HepG2 (cell line): ENCODE results near the gene CDK5RAP2. TPM values are rescaled to one million over a fixed set of nuclear protein-coding genes. Genes with fewer than 3 reads are reported as not detected.

ENCODE experiments used
- ATAC-seq: fragments of 200-7000 bp; cut with Tn5 transposase; 3 replicates; pipeline ENCODE4 v1.9.1; 2020; ENCODE audit warnings: mild to moderate bottlenecking, moderate library complexity
- BruUV-seq: library from RNA; stranded (reverse); fragments of 400-500 nt; replicated peaks from 2 replicates; lab custom pipeline; 2021; lab: Mats Ljungman, UMichigan
- CTCF ChIA-PET: fragments of 300-600 bp; formaldehyde crosslinking; extraction: SDS; loops from one replicate; lab custom pipeline; 2021; ENCODE audit warnings: low total read pairs, inconsistent platforms, low intra/inter-chr PET ratio; lab: Yijun Ruan, JAX
- POLR2A ChIA-PET: fragments of 350-600 bp; sonication (Branson Sonifier 250); formaldehyde crosslinking; loops from one replicate; lab custom pipeline; 2020; ENCODE audit warnings: antibody characterized with exemption, inconsistent platforms; lab: Yijun Ruan, JAX
- DNase-seq: peaks from one replicate; pipeline ENCODE4 v3.0.0-alpha.2; 2015; ENCODE audit warnings: low spot score
- FAIRE-seq: peaks from 3 replicates; lab custom pipeline; 2011; peaks lifted over from hg19 to GRCh38; lab: Jason Lieb, UNC
- H2AFZ ChIP-seq: one replicate; pipeline ENCODE4 v1.6.1; 2011; ENCODE audit warnings: low read length, inconsistent platforms
- H3K27ac ChIP-seq: fragments of 300-600 bp; 3 replicates; pipeline ENCODE4 v1.8.0; 2011; ENCODE audit warnings: mixed run types, mild to moderate bottlenecking, mixed read lengths, low read length, inconsistent platforms; ENCODE audit not compliant: insufficient read depth; ENCODE audit errors: extremely low read length
- H3K27me3 ChIP-seq, 2 experiments: fragments of 200-600 bp in 1 of 2; 2 replicates in 1 of 2; 3 replicates in 1 of 2; pipeline versions ENCODE4 v1.6.0 to v1.8.0; 2011; ENCODE audit warnings: low read length in 2 of 2, mild to moderate bottlenecking in 2 of 2, moderate library complexity in 2 of 2, inconsistent platforms in 1 of 2; ENCODE audit not compliant: insufficient read depth in 2 of 2, control insufficient read depth in 1 of 2
- H3K36me3 ChIP-seq, 2 experiments: fragments of 200-600 bp in 1 of 2; replicated peaks in 1 of 2; 2 replicates in 1 of 2; 3 replicates in 1 of 2; pipeline versions ENCODE4 v1.5.1 to v1.8.0; 2011; ENCODE audit warnings: low read length in 2 of 2, inconsistent platforms in 1 of 2; ENCODE audit not compliant: insufficient read depth in 2 of 2, control insufficient read depth in 1 of 2
- H3K4me1 ChIP-seq: 2 replicates; pipeline ENCODE4 v1.5.1; 2012; ENCODE audit warnings: low read length, inconsistent platforms; ENCODE audit not compliant: insufficient read depth
- H3K4me2 ChIP-seq: 2 replicates; pipeline ENCODE4 v1.6.0; 2011; ENCODE audit warnings: low read depth, low read length, inconsistent platforms
- H3K4me3 ChIP-seq, 3 experiments: fragments of 200-600 bp in 1 of 3; sonication (generic), shearing (Covaris generic) in 1 of 3; replicated peaks in 1 of 3; 2 replicates each; pipeline ENCODE4 v1.5.1; 2011 to 2016; ENCODE audit warnings: low read length in 3 of 3, inconsistent platforms in 2 of 3, low read depth in 2 of 3, mild to moderate bottlenecking in 2 of 3, control low read depth in 1 of 3, mixed read lengths in 1 of 3; ENCODE audit not compliant: insufficient read depth in 1 of 3
- H3K79me2 ChIP-seq: one replicate; pipeline ENCODE4 v1.6.1; 2011; ENCODE audit warnings: low read length, inconsistent platforms; ENCODE audit not compliant: insufficient read depth
- H3K9ac ChIP-seq: 2 replicates; pipeline ENCODE4 v1.6.0; 2011; ENCODE audit warnings: mild to moderate bottlenecking, low read depth, low read length, inconsistent platforms; ENCODE audit not compliant: insufficient read depth
- H3K9me3 ChIP-seq: 2 replicates; pipeline ENCODE4 v1.5.1; 2012; ENCODE audit warnings: mild to moderate bottlenecking, low read length
- H4K20me1 ChIP-seq: 2 replicates; pipeline ENCODE4 v1.6.0; 2011; ENCODE audit warnings: inconsistent platforms, mild to moderate bottlenecking, low read length, moderate library complexity; ENCODE audit not compliant: insufficient read depth
- PHF21A ChIP-seq: sonication (generic); formaldehyde crosslinking; IDR thresholded peaks from 2 replicates; pipeline ENCODE4 v1.5.0; 2020; ENCODE audit warnings: mild to moderate bottlenecking, missing genetic modification reagents
- ZFY ChIP-seq: sonication (generic); formaldehyde crosslinking; IDR thresholded peaks from 2 replicates; pipeline ENCODE4 v1.4.0; 2020; ENCODE audit warnings: missing genetic modification reagents
- ZKSCAN1 ChIP-seq: fragments of 150-350 bp; IDR thresholded peaks from 2 replicates; pipeline ENCODE4 v1.6.1; 2014; ENCODE audit warnings: low read length
- ZNF264 ChIP-seq: sonication (generic); formaldehyde crosslinking; IDR thresholded peaks from 2 replicates; pipeline ENCODE4 v1.4.0; 2020; ENCODE audit warnings: missing genetic modification reagents
- WGBS: methylation state at CpG from one replicate; pipeline ENCODE4 v1.1.6; 2017; ENCODE audit warnings: low lambda C conversion rate; 5-methylcytosine and 5-hydroxymethylcytosine counted together
- in situ Hi-C: cut with HindIII; loops from 2 replicates; pipeline ENCODE4 v1.10.0; 2017; ENCODE audit warnings: low pct_unique_long_range_greater_than_20kb; ENCODE audit not compliant: extremely low pct_ligation_motif_present
- intact Hi-C: fragments of 100-400 bp; cut with micrococcal nuclease; formaldehyde crosslinking; loops from one replicate; pipeline ENCODE4 v1.10.0; 2022; ENCODE audit not compliant: unreplicated experiment
- polyA plus RNA-seq, 8 experiments: library from polyadenylated mRNA; depleted of rRNA in 3 of 8; stranded (reverse) in 7 of 8; unstranded in 1 of 8; fragments of >200 nt; fragmentation: Illumina TruSeq in 4 of 8; extraction: Trizol in 4 of 8; gene quantifications; 2 replicates each; pipeline versions ENCODE4 v1.2.1 to v1.2.3, GENCODE V29; 2011 to 2016; ENCODE audit warnings: low read depth in 4 of 8, missing spikeins in 1 of 8, mixed read lengths in 1 of 8; ENCODE audit not compliant: insufficient read depth in 1 of 8
- total RNA-seq, 5 experiments: library from RNA; depleted of rRNA; stranded (reverse); fragments of >200 nt; fragmentation: Illumina TruSeq; extraction: Trizol; gene quantifications; 2 replicates each; pipeline ENCODE4 v1.2.3, GENCODE V29; 2016; ENCODE audit warnings: low read depth in 1 of 5
- TF ChIP-seq, protein P1 (sequence below): sonication (generic); formaldehyde crosslinking; IDR thresholded peaks from 2 replicates; pipeline ENCODE4 v1.4.0; 2020; ENCODE audit warnings: mild to moderate bottlenecking, missing genetic modification reagents, borderline replicate concordance

The CDK5RAP2 gene
- total and polyA plus RNA-seq, 2 of the 13 experiments (the other 11 are each of a cell fraction or from before 2014, with no cell fraction given) = 31.8 to 42.2 TPM

DNA sequence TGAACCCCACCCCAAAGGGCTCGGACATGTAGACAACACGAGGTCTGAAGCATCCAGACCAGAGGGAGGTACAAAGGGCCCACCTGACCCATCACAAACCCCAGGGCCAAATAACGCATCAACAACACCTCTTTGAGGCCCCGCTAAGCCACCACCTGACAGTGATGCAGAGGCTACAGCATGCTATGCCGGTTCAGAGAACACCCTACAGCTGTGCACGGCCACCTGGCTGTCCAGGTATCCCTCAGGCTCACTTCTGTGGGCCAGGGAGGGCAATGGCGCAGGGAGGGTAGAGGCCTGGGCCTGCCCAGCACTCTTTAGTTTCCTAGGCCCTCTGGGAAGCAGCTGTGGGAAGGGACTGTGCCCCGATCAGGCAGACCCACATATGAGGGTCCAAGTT, 190.1 kb downstream of the CDK5RAP2 start:
- Histone ChIP-seq H3K27ac (peak overlapping the region; percentile 76), H3K4me1 (peaks cover 95% of the 10 kb centered on the region), H4K20me1 (no peaks in the 10 kb centered on the region), H3K9ac (no peak overlapping the region)
- FAIRE-seq = no peak
- CTCF ChIA-PET = no interaction called here
- ATAC-seq = no peak
- intact Hi-C loops = no loop called here
- TF ChIP-seq ZFY (CRISPR knock-in tag) = 0 out of 2 replicates have a peak, but pooled peaks have one; percentile 17
- no peak for TF ChIP-seq ZNF264
- TF ChIP-seq, protein P1, sequence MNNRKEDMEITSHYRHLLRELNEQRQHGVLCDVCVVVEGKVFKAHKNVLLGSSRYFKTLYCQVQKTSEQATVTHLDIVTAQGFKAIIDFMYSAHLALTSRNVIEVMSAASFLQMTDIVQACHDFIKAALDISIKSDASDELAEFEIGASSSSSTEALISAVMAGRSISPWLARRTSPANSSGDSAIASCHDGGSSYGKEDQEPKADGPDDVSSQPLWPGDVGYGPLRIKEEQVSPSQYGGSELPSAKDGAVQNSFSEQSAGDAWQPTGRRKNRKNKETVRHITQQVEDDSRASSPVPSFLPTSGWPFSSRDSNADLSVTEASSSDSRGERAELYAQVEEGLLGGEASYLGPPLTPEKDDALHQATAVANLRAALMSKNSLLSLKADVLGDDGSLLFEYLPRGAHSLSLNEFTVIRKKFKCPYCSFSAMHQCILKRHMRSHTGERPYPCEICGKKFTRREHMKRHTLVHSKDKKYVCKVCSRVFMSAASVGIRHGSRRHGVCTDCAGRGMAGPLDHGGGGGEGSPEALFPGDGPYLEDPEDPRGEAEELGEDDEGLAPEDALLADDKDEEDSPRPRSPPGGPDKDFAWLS (CRISPR knock-in tag) = no peak
- TF ChIP-seq, all 625 proteins: peak for 1
- Histone ChIP-seq H3K36me3 (peaks cover 18 to 57% of the 10 kb centered on the region in 2 experiments), H3K27me3 (no peaks in the 10 kb centered on the region), H2AFZ (no peak overlapping the region), H3K9me3 (no peaks in the 10 kb centered on the region), H3K4me2 (no peak overlapping the region), H3K79me2 (no peaks in the 10 kb centered on the region), H3K4me3 (no peak overlapping the region)
- BruUV-seq = no TSS peak
- in situ Hi-C loops = no loop called here
- POLR2A ChIA-PET = interaction anchor here (0.7 kb wide), 1 partner anchor 24 kb away, joined by 3 read pairs; no protein-coding TSS in a partner anchor
- 89% methylated on average over 4 of the region's 8 CpGs for WGBS
- no peak for DNase-seq

DNA sequence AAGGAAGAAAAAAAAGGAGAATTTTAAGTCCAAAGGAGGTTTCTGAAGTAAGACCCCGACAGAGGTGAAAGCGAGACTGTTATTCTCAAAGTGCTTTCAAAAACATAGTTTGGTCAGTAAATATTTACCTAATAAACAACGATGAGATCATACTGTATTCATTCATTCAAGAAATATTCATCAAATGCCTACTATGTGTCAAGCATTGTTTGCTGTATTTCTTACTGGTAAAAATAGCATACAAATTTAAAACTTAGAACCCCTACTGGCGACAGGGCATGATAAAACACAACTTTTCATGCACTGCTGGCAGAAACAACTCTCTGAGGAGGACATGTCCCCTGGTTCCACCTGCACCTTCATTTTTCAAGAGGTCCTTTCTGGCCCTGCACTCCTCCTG, 190.7 kb downstream of the CDK5RAP2 start:
- peaks cover 95% of the 10 kb centered on the region for H3K4me1 ChIP-seq
- CTCF ChIA-PET = no interaction called here
- H2AFZ ChIP-seq = no peak overlapping the region
- TF ChIP-seq ZKSCAN1 = peak; percentile 93
- TF ChIP-seq PHF21A (CRISPR knock-in tag) = no peak
- H3K9me3 ChIP-seq = no peaks in the 10 kb centered on the region
- no peak for DNase-seq
- H3K36me3 ChIP-seq = peaks cover 14 to 51% of the 10 kb centered on the region in 2 experiments
- H3K9ac ChIP-seq = no peak overlapping the region
- intact Hi-C loops = no loop called here
- H3K27me3 ChIP-seq = no peaks in the 10 kb centered on the region
- no peak for FAIRE-seq
- POLR2A ChIA-PET = no interaction called here
- peak overlapping the region; percentile 76 for H3K27ac ChIP-seq
- in situ Hi-C loops = no loop called here
- no peaks in the 10 kb centered on the region for H3K79me2 ChIP-seq
- no peaks in the 10 kb centered on the region for H4K20me1 ChIP-seq
- ATAC-seq = no peak
- no peak overlapping the region for H3K4me2 ChIP-seq
- BruUV-seq = no TSS peak
- 66% methylated on average over 4 of the region's 4 CpGs for WGBS
- no peak overlapping the region for H3K4me3 ChIP-seq
